ENCODE measurements around the gene PGBD2. TPM values are rescaled to one million over a fixed set of nuclear protein-coding genes. Genes with fewer than 3 reads are reported as not detected.

PGBD2 gene
- total RNA-seq, 1 donor from 2014 or later, result 11.2 TPM

DNA sequence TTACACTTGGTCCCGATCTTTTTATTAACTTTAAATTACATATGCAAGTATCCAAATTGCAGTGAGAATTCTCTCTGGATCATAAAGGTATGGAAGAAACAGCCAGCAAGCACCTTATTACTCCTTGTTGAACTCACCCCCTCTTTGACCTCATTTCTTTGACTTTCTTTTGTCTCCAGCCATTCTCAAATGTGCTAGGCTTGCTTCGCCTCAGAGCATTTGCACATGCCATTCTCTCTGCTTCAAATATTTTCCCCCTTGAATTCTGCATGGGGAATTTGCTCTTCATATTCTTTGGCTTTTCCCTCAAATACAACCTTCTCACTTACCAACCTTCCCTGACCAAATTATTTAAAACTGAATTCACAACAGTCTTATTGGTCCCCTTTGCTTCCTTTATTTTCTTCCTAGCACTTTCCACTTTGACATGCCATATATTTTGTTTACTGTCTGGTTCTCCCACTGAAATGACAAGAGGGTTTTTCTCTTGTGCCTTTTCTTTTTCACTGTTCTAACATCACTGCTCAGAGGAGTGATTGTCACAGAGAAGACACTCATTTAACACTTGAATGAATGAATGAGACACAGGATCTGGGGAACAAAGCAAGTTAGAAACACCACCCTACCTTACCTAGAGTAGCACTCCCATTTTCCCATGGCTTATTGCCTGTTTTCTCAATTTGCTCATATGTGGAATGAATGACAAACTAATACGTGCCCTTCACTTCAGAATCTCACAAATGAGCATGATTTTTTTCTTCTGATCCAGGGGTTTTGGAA is 1.4 kb upstream of the PGBD2 start:
- Histone ChIP-seq H3F3A (ENCODE audit: low read depth) (peaks cover 31% of the 10 kb centered on the region), H3K4me1 (peaks cover 25% of the 10 kb centered on the region), H3K79me2 (ENCODE audit: low read depth) (peaks cover 29% of the 10 kb centered on the region), H3K9me3 (ENCODE audit: low read depth) (no peaks in the 10 kb centered on the region), H3K9ac (no peak overlapping the region), H2AFZ (replicated peaks) (peak overlapping the region; percentile 73), H3K27me3 (peaks cover 12% of the 10 kb centered on the region), H3K4me2 (peak overlapping the region; percentile 75), H3K36me3 (no peaks in the 10 kb centered on the region), H3K27ac (no peak overlapping the region), H4K20me1 (ENCODE audit: low read depth) (no peaks in the 10 kb centered on the region), H3K4me3 (no peak overlapping the region)
- Mint-ChIP-seq H3K36me3 (peaks cover 10% of the 10 kb centered on the region), H3K4me3 (no peak overlapping the region), H3K27me3 (ENCODE audit: insufficient read depth, low read depth) (peaks cover 3% of the 10 kb centered on the region), H3K4me1 (peaks cover 27% of the 10 kb centered on the region), H3K27ac (no peak overlapping the region), H3K9me3 (no peaks in the 10 kb centered on the region)
- TF ChIP-seq, protein P1, sequence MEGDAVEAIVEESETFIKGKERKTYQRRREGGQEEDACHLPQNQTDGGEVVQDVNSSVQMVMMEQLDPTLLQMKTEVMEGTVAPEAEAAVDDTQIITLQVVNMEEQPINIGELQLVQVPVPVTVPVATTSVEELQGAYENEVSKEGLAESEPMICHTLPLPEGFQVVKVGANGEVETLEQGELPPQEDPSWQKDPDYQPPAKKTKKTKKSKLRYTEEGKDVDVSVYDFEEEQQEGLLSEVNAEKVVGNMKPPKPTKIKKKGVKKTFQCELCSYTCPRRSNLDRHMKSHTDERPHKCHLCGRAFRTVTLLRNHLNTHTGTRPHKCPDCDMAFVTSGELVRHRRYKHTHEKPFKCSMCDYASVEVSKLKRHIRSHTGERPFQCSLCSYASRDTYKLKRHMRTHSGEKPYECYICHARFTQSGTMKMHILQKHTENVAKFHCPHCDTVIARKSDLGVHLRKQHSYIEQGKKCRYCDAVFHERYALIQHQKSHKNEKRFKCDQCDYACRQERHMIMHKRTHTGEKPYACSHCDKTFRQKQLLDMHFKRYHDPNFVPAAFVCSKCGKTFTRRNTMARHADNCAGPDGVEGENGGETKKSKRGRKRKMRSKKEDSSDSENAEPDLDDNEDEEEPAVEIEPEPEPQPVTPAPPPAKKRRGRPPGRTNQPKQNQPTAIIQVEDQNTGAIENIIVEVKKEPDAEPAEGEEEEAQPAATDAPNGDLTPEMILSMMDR (IDR thresholded peaks at IDR 0.05), result no peak
- TF ChIP-seq EZH2 (IDR thresholded peaks at IDR 0.05) (no peak), EZH2phosphoT487 (IDR thresholded peaks at IDR 0.05) (no peak)
- no peak for DNase-seq (ENCODE audit: low spot score)

DNA sequence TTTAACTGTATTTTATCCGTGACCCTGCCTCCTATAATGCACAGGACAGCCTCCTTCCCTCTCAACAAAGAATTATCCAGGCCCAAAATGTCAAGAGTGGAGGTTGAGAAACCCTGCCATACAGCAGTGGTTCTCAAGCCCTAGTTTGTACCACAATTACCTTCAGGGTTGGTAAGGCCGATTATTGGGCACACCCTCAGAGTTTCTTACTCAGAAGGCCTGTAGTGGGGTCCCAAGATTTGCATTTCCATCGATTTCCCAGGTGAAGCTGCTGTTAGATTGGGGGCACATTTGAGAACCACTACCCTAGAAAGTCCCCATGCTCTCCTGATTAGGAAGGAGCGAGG is 400 bp upstream of the PGBD2 start:
- Histone ChIP-seq H3F3A (ENCODE audit: low read depth) (peaks cover 31% of the 10 kb centered on the region), H3K27ac (peak overlapping the region; percentile 92), H3K4me3 (peak overlapping the region; percentile 52), H3K4me2 (peak overlapping the region; percentile 75), H3K9me3 (ENCODE audit: low read depth) (no peaks in the 10 kb centered on the region), H3K36me3 (no peaks in the 10 kb centered on the region), H3K9ac (peak overlapping the region; percentile 18), H3K27me3 (peaks cover 8% of the 10 kb centered on the region), H3K79me2 (ENCODE audit: low read depth) (peaks cover 40% of the 10 kb centered on the region), H4K20me1 (ENCODE audit: low read depth) (no peaks in the 10 kb centered on the region), H2AFZ (replicated peaks) (peak overlapping the region; percentile 98), H3K4me1 (peaks cover 25% of the 10 kb centered on the region)
- H3K27ac Mint-ChIP-seq, result peak overlapping the region; percentile 93
- H3K4me1 Mint-ChIP-seq, result peaks cover 27% of the 10 kb centered on the region
- H3K27me3 Mint-ChIP-seq (ENCODE audit: insufficient read depth, low read depth), result peaks cover 3% of the 10 kb centered on the region
- H3K9me3 Mint-ChIP-seq, result peaks cover 6% of the 10 kb centered on the region
- TF ChIP-seq, protein P1 (IDR thresholded peaks at IDR 0.05), result no peak
- TF ChIP-seq EZH2 (IDR thresholded peaks at IDR 0.05) (no peak), EZH2phosphoT487 (IDR thresholded peaks at IDR 0.05) (no peak)
- DNase-seq (ENCODE audit: low spot score), result no peak
- H3K36me3 Mint-ChIP-seq, result peaks cover 20% of the 10 kb centered on the region
- peak overlapping the region; percentile 93 for H3K4me3 Mint-ChIP-seq

DNA sequence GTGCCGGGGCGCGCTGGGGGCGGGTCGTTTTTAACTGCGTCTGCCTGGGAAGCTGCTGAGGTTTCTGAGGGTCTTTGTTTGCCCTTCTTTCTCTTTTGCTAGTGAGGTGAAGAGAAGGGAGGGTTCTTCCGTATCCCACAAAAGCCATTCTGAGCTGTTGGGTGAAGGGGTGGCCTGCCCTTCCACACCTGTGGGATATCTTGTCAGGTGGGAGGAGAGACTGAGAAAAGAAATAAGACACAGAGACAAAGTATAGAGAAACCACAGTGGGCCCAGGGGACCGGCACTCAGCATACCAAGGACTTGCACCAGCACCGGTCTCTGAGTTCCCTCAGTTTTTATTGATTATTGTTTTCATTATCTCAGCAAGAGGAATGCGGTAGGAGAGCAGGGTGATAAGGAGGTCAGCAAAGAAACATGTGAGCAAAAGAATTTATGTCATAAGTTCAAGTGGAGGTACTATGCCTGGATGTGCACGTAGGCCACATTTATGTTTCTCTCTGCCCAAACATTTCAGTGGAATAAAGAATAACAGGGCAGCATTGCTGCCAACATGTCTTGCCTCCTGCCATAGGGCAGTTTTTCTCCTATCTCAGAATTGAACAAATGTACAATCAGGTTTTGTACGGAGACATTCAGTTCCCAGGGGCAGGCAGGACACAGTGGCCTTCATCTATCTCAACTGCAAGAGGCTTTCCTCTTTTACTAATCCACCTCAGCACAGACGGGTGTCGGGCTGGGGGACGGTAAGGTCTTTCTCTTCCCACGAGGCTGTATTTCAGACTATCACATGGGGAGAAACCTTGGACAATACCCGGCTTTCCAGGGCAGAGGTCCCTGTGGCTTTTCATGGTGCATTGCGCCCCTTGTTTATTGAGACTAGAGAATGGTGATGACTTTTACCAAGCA is 972 bp downstream of the PGBD2 start:
- peaks cover 46% of the 10 kb centered on the region for H3K79me2 ChIP-seq (ENCODE audit: low read depth)
- Mint-ChIP-seq H3K27ac (peak overlapping the region; percentile 100), H3K4me1 (peaks cover 27% of the 10 kb centered on the region), H3K9me3 (peaks cover 9% of the 10 kb centered on the region), H3K27me3 (ENCODE audit: insufficient read depth, low read depth) (peaks cover 6% of the 10 kb centered on the region), H3K4me3 (peak overlapping the region; percentile 94), H3K36me3 (peaks cover 25% of the 10 kb centered on the region)
- H3K27ac ChIP-seq, result peak overlapping the region; percentile 98
- TF ChIP-seq EZH2 (IDR thresholded peaks at IDR 0.05), result no peak
- no peak for TF ChIP-seq EZH2phosphoT487 (IDR thresholded peaks at IDR 0.05)
- TF ChIP-seq, protein P1 (IDR thresholded peaks at IDR 0.05), result no peak
- peak overlapping the region; percentile 62 for H3K4me3 ChIP-seq
- H3K4me1 ChIP-seq, result peaks cover 25% of the 10 kb centered on the region
- H3K4me2 ChIP-seq, result peak overlapping the region; percentile 85
- H2AFZ ChIP-seq (replicated peaks), result peak overlapping the region; percentile 15
- no peaks in the 10 kb centered on the region for H3K9me3 ChIP-seq (ENCODE audit: low read depth)
- peaks cover 31% of the 10 kb centered on the region for H3F3A ChIP-seq (ENCODE audit: low read depth)
- peak; percentile 39 for DNase-seq (ENCODE audit: low spot score)
- H3K9ac ChIP-seq, result peak overlapping the region; percentile 83
- no peaks in the 10 kb centered on the region for H3K36me3 ChIP-seq
- H4K20me1 ChIP-seq (ENCODE audit: low read depth), result no peaks in the 10 kb centered on the region
- no peaks in the 10 kb centered on the region for H3K27me3 ChIP-seq

All from neural progenitor cell (in vitro differentiated cells).